GM12892 (cell line): ENCODE data around the gene GDA.
"Not testable (repeated sequence)": the region's sequence is repeated elsewhere in the genome, so short reads cannot be mapped to it uniquely, and the experiment has no call there.

Experiments
- POLR2A ChIP-seq: IDR thresholded peaks from 2 replicates; pipeline ENCODE4 v1.6.1; 2011; ENCODE audit warnings: low read depth, low read length, control low read depth
- POLR2AphosphoS5 ChIP-seq: IDR thresholded peaks from 2 replicates; pipeline ENCODE4 v1.6.1; 2011; ENCODE audit warnings: low read depth, low read length, control low read depth
- TAF1 ChIP-seq: IDR thresholded peaks from 2 replicates; pipeline ENCODE4 v1.6.1; 2011; ENCODE audit warnings: low read depth, mild to moderate bottlenecking, control low read depth, low read length, borderline replicate concordance

DNA sequence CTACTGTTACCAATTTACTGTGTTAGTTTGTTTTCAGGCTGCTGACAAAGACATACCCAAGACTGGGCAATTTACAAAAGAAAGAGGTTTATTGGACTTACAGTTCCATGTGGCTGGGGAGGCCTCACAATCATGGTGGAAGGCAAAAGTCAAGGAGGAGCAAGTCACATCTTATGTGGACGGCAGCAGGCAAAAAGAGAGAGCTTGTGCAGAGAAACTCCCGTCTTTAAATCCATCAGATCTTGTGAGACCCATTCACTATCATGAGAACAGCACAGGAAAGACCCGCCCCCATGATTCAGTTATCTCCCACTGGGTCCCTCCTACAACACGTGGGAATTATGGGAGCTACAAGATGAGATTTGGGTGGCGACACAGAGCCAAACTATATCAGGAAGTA is 142.3 kb downstream of the GDA start:
- TF ChIP-seq POLR2A, POLR2AphosphoS5, TAF1: not testable (repeated sequence)
